ENCODE data around the gene FCHO2. TPM values are rescaled to one million over a fixed set of nuclear protein-coding genes. Genes with fewer than 3 reads are reported as not detected.

FCHO2 gene
- total and polyA plus RNA-seq, 2 donors (not counting 3 experiments of a cell fraction or from before 2014, with no cell fraction given) = 12.0 to 25.2 TPM

GRCh38 chr5:73131711-73132425 is 176.0 kb downstream of the FCHO2 start:
- dilution Hi-C loops (cut with MboI; ENCODE audit: extremely low pct_ligation_motif_present, low sequenced_read_pairs) = no loop called here
- H3K4me3 ChIP-seq (replicated peaks in 1 of 3; ENCODE audit: insufficient read depth in 1 of 3, low read depth in 1 of 3, low read length in 3 of 3) = no peak overlapping the region
- no peak overlapping the region for H2AFZ ChIP-seq (ENCODE audit: low read depth, low read length)
- FAIRE-seq (no peak), DNase-seq (ENCODE audit: low read depth, low spot score) (no peak)
- no peak overlapping the region for H3K9ac ChIP-seq (replicated peaks; ENCODE audit: extremely low read depth, insufficient read depth, low read length)
- BruUV-seq (replicated peaks) = no TSS peak
- H3K4me1 ChIP-seq (ENCODE audit: control insufficient read depth, extremely low read depth, insufficient read depth, low read length) = no peaks in the 10 kb centered on the region
- no peak for TF ChIP-seq EZH2 (IDR thresholded peaks at IDR 0.05; ENCODE audit: borderline replicate concordance, low read depth, low read length, severe bottlenecking)
- TF ChIP-seq JUN (IDR thresholded peaks at IDR 0.05; ENCODE audit: borderline replicate concordance, insufficient read depth, insufficient read length, low read depth) = no peak
- no peak for TF ChIP-seq POLR2A (IDR thresholded peaks at IDR 0.05; ENCODE audit: low read depth, low read length)
- TF ChIP-seq CTCF (IDR thresholded peaks at IDR 0.05; ENCODE audit: extremely low read depth in 1 of 2, insufficient read depth in 1 of 2, low read depth in 1 of 2, low read length in 2 of 2) = no peak
- TF ChIP-seq FOS (IDR thresholded peaks at IDR 0.05; ENCODE audit: borderline replicate concordance, insufficient read depth, low read length) = no peak
- TF ChIP-seq MYC (IDR thresholded peaks at IDR 0.05; ENCODE audit: low read depth, low read length) = no peak
- no peak for TF ChIP-seq MAX (IDR thresholded peaks at IDR 0.05; ENCODE audit: insufficient read depth, insufficient read length)
- no peak for TF ChIP-seq POLR2AphosphoS5 (IDR thresholded peaks at IDR 0.05; ENCODE audit: insufficient read depth, low read depth, low read length)
- TF ChIP-seq GATA2 (IDR thresholded peaks at IDR 0.05; ENCODE audit: insufficient read depth, insufficient read length, low read depth, low read length) = no peak
- intact Hi-C loops (cut with micrococcal nuclease) = no loop called here
- no peaks in the 10 kb centered on the region for H3K9me3 ChIP-seq (replicated peaks; ENCODE audit: control insufficient read depth, insufficient read depth, low read length)
- H3K4me2 ChIP-seq (ENCODE audit: insufficient read depth, low read length) = no peak overlapping the region
- ChIA-PET CTCF (interaction anchor here (1.0 to 3.5 kb wide), 4 partner anchors 16 to 70 kb away, joined by 5 to 24 read pairs (median 6); no protein-coding TSS in a partner anchor), POLR2A (no interaction called here)
- peaks cover 0 to 1% of the 10 kb centered on the region in 2 experiments for H3K27me3 ChIP-seq (ENCODE audit: control insufficient read depth in 2 of 2, insufficient read depth in 2 of 2, low read length in 2 of 2)
- no peaks in the 10 kb centered on the region for H3K9me1 ChIP-seq (replicated peaks; ENCODE audit: control insufficient read depth, extremely low read depth, insufficient read depth, low read length)
- no peaks in the 10 kb centered on the region for H3K79me2 ChIP-seq (ENCODE audit: control insufficient read depth, insufficient read depth, low read length)
- no peaks in the 10 kb centered on the region for H3K36me3 ChIP-seq (ENCODE audit: control insufficient read depth in 2 of 2, extremely low read depth in 1 of 2, insufficient read depth in 2 of 2, low read length in 2 of 2)
- H3K27ac ChIP-seq (ENCODE audit: insufficient read depth, low read depth, low read length) = no peak overlapping the region
- no peaks in the 10 kb centered on the region for H4K20me1 ChIP-seq (replicated peaks; ENCODE audit: control insufficient read depth, extremely low read depth, insufficient read depth, low read length)
